ENCODE measurements around the gene MFN2.

- TF ChIP-seq CTCF (IDR thresholded peaks at IDR 0.05; ENCODE audit: borderline replicate concordance, extremely low read depth, low read length, poor library complexity, severe bottlenecking) (no peak), EZH2 (IDR thresholded peaks at IDR 0.05; ENCODE audit: borderline replicate concordance, low read depth, low read length, severe bottlenecking) (no peak)
These were observed 25.0 kb upstream of the MFN2 start for GRCh38 chr1:11955221-11955620.
